Suppressor macrophage treated with lipopolysaccharide for 1 hour (primary cell): ENCODE measurements around the gene ICAM5.

Experiments used
- DNase-seq, 3 donors: peaks; one replicate each; pipeline ENCODE4 v3.0.0-alpha.2; 2020 to 2022

ICAM5 gene

GRCh38 chr19:10291554-10292205, 1.9 kb downstream of the ICAM5 start:
- DNase-seq: no peak

GRCh38 chr19:10292206-10292788, 2.5 kb downstream of the ICAM5 start:
- DNase-seq: peak; percentile 93 to 98 (median 97)

DNA sequence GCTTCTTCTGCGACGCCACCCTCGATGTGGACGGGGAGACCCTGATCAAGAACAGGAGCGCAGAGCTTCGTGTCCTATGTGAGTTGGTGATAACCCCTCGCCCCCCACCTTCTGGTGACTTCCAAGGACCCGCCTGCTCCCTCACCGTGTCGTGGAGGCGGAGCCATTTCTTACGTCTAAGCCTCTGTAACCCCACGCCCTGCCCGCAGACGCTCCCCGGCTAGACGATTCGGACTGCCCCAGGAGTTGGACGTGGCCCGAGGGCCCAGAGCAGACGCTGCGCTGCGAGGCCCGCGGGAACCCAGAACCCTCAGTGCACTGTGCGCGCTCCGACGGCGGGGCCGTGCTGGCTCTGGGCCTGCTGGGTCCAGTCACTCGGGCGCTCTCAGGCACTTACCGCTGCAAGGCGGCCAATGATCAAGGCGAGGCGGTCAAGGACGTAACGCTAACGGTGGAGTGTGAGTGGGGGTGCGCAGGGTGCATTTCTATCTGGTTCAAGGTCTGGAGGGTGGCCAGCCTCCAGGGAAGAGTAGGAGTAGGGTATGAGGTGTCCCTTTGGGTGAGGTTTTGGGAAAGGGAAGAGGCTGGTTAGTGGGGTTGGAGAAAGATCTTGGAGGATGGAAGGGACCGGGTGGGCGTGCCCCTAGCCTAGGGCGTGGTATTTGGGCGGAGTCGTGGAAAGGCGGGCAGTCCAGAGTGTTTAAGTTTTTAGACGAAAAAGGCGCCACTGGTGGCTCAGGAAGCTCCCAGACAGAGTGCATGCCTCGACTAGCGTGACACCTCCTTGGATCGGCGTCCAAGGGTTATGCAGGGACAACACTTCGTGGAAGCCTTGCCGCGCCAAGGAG, 3.3 kb downstream of the ICAM5 start:
- DNase-seq: peak; percentile 37 to 57 (median 44)

GRCh38 chr19:10293637-10294367, 4.0 kb downstream of the ICAM5 start:
- DNase-seq: peak in 1 of 3 donors; percentile 17

DNA sequence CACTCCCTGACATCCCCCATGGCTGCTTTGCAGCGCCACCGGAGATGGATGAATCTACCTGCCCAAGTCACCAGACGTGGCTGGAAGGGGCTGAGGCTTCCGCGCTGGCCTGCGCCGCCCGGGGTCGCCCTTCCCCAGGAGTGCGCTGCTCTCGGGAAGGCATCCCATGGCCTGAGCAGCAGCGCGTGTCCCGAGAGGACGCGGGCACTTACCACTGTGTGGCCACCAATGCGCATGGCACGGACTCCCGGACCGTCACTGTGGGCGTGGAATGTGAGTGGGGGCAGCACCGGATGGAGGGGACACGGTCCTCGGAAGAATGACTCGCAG, 4.6 kb downstream of the ICAM5 start:
- DNase-seq: peak; percentile 44 to 61 (median 61)

DNA sequence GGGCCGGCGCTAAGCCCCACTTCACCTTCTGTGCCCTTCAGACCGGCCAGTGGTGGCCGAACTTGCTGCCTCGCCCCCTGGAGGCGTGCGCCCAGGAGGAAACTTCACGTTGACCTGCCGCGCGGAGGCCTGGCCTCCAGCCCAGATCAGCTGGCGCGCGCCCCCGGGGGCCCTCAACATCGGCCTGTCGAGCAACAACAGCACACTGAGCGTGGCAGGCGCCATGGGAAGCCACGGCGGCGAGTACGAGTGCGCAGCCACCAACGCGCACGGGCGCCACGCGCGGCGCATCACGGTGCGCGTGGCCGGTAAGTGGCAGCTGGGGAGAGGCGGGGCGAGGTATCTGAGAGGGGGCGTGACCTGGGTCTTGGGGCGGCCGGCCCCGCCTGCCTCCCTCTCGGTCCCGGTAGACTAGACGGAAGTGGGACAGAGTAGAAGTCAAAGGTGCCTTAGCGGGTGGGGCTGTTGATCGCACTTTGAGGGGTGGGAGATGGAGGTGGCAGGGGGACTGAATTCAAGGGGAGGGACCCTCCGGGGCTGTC, 5.6 kb downstream of the ICAM5 start:
- peak; percentile 44 to 81 (median 53) for DNase-seq

- no peak for DNase-seq
These were observed 6.3 kb downstream of the ICAM5 start for GRCh38 chr19:10295847-10296591.

- DNase-seq: peak; percentile 58 to 63 (median 62)
These were observed 10.1 kb downstream of the ICAM5 start for GRCh38 chr19:10299545-10300458.

GRCh38 chr19:10305139-10305806, 15.5 kb downstream of the ICAM5 start:
- DNase-seq: peak; percentile 87 to 94 (median 90)

DNA sequence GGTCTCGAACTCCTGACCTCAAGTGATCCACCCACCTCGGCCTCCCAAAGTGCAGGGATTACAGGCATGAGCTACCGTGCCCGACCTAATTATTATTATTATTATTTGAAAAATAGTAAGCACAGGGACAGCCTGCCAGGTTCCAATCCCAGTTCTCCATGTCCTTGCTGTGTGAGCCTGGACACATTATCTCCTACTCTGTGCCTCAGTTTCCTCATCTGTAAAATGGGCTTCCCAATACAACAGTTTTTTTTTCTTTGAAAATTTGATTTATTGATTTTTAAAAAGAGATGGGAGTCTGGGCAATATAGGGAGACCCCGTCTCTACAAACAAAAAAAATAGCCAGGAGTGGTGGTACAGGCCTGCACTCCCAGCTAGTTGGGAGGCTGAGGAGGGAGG, 16.6 kb downstream of the ICAM5 start:
- no peak for DNase-seq

- no peak for DNase-seq
These were observed 19.7 kb downstream of the ICAM5 start, which contains the start of gene ZGLP1 for GRCh38 chr19:10309423-10309822. Gene ZGLP1 (minus strand): TSS chr19:10309815.

DNA sequence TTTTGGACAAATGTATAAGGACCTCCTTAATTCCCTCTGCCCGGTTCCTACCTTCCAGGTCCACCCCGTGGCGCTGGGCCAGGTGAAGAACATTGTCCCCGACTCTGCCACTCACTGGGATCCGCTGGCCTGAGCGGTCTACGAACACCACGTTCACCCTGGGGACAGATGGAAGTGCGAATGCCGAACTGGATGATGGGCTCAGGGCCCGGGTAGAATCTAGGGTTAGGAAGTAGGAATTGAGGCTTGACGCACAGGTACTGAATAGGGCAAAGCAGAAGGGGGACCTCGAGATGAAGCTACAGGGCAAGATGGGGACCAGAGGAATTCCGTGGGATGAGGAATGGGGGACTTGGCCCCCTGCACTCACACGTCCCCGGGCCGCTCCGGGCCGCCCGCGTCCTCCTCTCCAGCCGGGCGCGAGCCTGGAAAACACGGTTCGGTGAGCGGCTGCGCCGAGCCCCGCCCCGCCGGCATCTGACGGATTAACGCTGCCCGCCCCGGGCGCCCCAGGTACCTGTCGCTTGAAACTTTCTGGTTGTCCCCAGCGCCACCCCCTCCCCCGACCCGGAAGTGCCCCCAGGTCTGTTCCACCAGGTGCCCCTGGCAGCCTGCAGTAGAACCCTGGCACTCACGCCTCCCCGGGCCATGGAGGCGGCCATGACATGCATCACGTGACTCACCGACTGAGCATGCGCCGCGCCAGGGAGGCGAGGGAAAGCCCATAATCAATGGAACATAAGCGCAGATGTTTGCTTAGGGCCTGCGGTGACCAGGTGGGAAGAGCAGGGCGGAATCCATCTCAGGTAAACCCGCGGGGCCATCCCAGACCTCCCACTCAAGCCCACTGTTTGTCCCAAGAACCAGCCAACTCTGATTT, 25.8 kb downstream of the ICAM5 start, which contains the start of gene FDX2:
Gene FDX2, minus strand, starts transcription at position 681 of the 880 bp plus-strand sequence. Its CDS starts 19 bp downstream, at position 662.
- DNase-seq: peak; percentile 89 to 95 (median 92)

DNA sequence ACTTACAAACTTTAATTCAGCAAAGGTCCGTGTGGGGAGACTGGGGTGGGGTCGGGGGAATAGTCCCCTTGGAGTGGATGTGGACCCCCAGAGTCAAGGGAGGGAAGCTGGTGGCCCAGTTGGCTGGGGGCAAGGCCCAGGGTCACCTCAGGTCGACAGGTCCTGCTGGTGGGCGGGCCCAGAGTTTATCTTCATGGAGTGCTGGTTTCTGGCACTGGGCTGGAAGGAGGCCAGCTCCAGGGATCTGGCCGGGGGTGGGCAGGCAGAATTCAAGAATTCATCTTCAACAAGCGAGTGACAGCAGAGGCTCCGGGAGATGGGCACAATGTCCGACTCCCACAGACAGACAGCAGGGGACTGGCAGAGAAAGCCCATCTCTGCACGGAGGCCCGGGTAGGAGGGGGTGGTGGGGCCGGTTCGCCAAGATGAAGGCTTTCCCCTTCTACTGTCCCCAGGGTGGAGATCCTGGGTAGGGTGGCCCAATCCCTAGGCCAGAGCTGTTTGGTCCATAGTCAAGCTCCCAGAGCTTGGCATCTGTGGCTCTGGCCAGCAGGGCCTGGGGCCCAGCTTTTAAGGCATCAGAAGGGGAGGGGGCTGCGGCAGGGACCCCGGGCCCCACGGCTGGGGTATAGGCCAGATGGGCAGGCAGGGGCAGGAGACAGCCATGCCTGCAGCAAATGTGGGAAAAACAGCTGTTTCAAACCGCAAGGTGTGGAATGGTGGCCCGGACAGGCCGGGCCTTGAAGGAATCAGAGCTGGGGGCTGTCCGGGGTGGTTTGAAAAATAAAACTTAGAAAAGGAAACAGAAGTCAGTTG, 26.7 kb downstream of the ICAM5 start:
- DNase-seq: no peak

- DNase-seq: no peak
These were observed 27.5 kb downstream of the ICAM5 start for GRCh38 chr19:10317045-10317856.

GRCh38 chr19:10317857-10318462, 28.2 kb downstream of the ICAM5 start:
- DNase-seq: no peak

DNA sequence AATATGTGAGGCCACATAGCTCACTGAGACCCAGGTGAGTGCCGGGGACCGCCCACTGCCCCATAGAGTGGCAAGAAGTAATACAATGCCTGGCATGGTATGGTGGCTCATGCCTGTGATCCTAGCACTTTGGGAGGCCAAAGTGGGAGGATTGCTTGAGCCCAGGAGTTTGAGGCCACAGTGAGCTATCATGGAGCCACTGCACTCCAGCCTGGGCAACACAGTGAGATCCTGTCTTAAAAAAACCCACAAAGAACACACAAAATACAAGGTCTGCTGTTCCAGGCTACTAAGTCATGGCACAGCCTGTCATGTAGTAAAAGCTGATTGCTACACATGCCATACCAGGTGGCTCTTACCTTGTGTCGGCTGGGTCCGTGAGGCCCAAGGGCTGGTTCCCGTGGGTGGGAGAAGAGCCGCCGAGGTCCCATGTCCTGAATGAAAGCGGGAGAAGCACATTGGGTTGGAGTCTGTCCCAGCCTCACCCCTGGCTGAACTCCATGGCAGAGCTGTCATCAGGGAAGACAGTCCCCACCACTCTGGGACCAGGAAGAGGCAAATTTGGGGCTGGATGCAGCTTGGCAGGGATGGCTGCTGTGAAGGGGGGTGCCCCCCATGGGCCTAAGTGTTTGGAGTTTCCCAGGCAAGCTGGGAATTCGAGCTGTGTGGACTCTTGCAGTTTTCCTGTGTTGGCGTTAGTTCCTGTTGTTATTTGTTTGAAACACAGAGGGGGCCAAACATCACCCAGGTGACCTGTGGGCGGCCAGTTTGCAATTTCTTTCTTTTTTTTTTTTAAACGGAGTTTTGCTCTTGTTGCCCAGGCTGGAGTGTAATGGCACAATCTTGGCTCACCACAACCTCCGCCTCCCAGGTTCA, 29.3 kb downstream of the ICAM5 start:
- peak; percentile 28 to 50 (median 45) for DNase-seq
